Epithelial cell of proximal tubule (primary cell): ENCODE measurements around the gene ENAM. TPM values are rescaled to one million over a fixed set of nuclear protein-coding genes. Genes with fewer than 3 reads are reported as not detected.
"Not testable (repeated sequence)": the region's sequence is repeated elsewhere in the genome, so short reads cannot be mapped to it uniquely, and the experiment has no call there.

Experiments used
- DNase-seq: peaks from one replicate; pipeline ENCODE4 v3.0.0-alpha.2; 2011; ENCODE audit warnings: low read depth
- H3K4me3 ChIP-seq: 2 replicates; pipeline ENCODE4 v1.5.1; 2011; ENCODE audit warnings: low read depth, mild to moderate bottlenecking, low read length
- CTCF ChIP-seq: conservative IDR thresholded peaks from 2 replicates; pipeline ENCODE4 v1.5.1; 2012; ENCODE audit warnings: low read depth, mild to moderate bottlenecking, low read length
- total RNA-seq: library from RNA; depleted of rRNA; stranded (reverse); fragments of >200 nt; gene quantifications from 2 replicates; pipeline ENCODE4 v1.2.3, GENCODE V29; 2015

The ENAM gene
- total RNA-seq, 1 donor from 2014 or later = 0.23 TPM

DNA sequence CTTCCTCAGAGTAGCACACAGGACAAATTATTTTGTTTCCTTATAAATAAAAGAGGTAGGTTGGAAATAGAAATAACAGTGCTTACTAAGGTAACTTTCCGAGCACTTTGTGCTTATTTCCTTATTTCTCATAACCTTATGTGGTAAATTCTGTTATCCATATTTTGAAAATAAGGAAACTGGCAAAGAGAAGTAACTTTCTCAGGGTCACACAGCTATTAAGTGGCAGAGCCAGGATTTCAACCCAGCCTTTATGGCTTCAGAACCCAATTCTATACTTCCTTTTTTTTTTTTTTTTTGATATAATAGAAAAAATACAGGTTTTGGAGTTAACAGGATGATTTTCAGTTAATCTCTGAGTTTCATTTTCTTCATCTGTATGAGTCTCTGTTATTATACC is 63.1 kb downstream of the ENAM start:
- no peak for TF ChIP-seq CTCF

GRCh38 chr4:70694633-70695032 is 66.1 kb downstream of the ENAM start:
- not testable (repeated sequence) for H3K4me3 ChIP-seq, DNase-seq

More for the DNA sequence above, 63.1 kb downstream of the ENAM start:
- no peak for DNase-seq
- no peak overlapping the region for H3K4me3 ChIP-seq

Other genes starting within 250 kb of the ENAM start
- gene SMR3B, start 245.6 kb upstream of the ENAM start, total RNA-seq = not detected in 2 replicates
- not detected in 2 replicates for gene OPRPN, start 230.8 kb upstream of the ENAM start, total RNA-seq
- not detected in 2 replicates for gene MUC7, start 156.5 kb upstream of the ENAM start, total RNA-seq
- gene AMTN, start 110.2 kb upstream of the ENAM start, total RNA-seq = not detected in 2 replicates
- not detected in 2 replicates for gene AMBN, start 36.5 kb upstream of the ENAM start, total RNA-seq
- 0.29 TPM in 1 of 2 replicates, not detected in the other for gene JCHAIN, start 37.8 kb downstream of the ENAM start, total RNA-seq
- 28.0 and 29.0 TPM in 2 replicates for gene UTP3, start 59.8 kb downstream of the ENAM start, total RNA-seq
- 22.9 and 24.9 TPM in 2 replicates for gene RUFY3, start 93.2 kb downstream of the ENAM start, total RNA-seq
- 89.1 and 97.3 TPM in 2 replicates for gene GRSF1, start 211.1 kb downstream of the ENAM start, total RNA-seq